Chondrocyte (in vitro differentiated cells): ENCODE data around the gene TAS1R3. TPM values are rescaled to one million over a fixed set of nuclear protein-coding genes. Genes with fewer than 3 reads are reported as not detected.

Source experiments
- DNase-seq: peaks from one replicate; pipeline ENCODE4 v3.0.0; 2021; ENCODE audit warnings: mixed read lengths, low spot score
- H3K27ac Mint-ChIP-seq: one replicate; pipeline ENCODE4 v1.8.0; 2021; ENCODE audit warnings: mild to moderate bottlenecking, moderate library complexity, mixed read lengths; ENCODE audit not compliant: unreplicated experiment
- H3K27me3 Mint-ChIP-seq: 2 replicates; pipeline ENCODE4 v1.8.0; 2021; ENCODE audit warnings: low read depth, mixed read lengths
- H3K36me3 Mint-ChIP-seq: 2 replicates; pipeline ENCODE4 v1.8.0; 2021; ENCODE audit warnings: low read depth, mixed read lengths
- H3K4me1 Mint-ChIP-seq: 2 replicates; pipeline ENCODE4 v1.8.0; 2021; ENCODE audit warnings: low read depth, mild to moderate bottlenecking, mixed read lengths
- H3K4me3 Mint-ChIP-seq: one replicate; pipeline ENCODE4 v1.8.0; 2021; ENCODE audit warnings: mild to moderate bottlenecking, moderate library complexity, mixed read lengths; ENCODE audit not compliant: unreplicated experiment
- H3K9me3 Mint-ChIP-seq: 2 replicates; pipeline ENCODE4 v1.8.0; 2021; ENCODE audit warnings: low read depth, mixed read lengths
- total RNA-seq: library from RNA; stranded (reverse); gene quantifications from 3 replicates; pipeline ENCODE4 v1.2.1, GENCODE V29; 2021
- TF ChIP-seq, protein P1 (sequence below): fragments of 200-600 bp; sonication (generic); IDR thresholded peaks from 2 replicates; pipeline ENCODE4 v1.5.0; 2021; ENCODE audit warnings: antibody characterized with exemption, mild to moderate bottlenecking, moderate library complexity

Gene TAS1R3
- total RNA-seq, 1 donor from 2014 or later, result 0.37 TPM

DNA sequence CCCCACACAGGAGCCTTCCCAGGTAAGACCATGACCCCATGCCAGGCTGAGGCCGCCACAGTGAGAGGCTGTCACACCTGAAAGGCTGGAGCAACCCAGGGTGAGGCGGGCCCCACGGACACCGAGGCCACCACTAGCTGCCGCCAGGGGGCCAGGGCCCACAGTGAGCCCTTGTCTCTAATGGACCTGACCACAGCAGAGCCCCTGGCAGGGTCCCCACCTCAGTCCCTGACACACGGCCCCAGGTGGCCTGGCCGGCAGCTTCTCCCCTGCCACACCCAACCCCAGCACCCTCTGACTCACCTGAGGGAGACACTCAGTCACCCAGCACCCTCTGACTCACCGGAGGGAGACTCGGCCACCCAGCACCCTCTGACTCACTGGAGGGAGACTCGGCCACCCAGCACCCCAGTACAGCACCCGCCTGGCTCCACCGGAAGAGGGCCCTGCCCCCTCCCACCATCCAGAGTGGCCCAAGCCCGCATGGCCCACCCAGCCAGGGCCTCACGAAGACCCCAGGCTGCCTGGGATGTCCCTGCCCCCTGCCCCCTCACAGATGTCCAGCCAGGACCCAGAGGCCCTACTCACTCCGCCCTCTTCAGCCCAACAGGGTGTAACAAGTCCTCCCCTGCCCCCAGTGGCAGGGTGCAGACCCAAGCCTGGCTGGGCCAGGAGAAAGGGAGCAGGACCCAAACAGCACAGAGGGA lies 13.7 kb downstream of the TAS1R3 start:
- Mint-ChIP-seq H3K9me3 (no peaks in the 10 kb centered on the region), H3K4me3 (no peak overlapping the region), H3K36me3 (peaks cover 3% of the 10 kb centered on the region), H3K27me3 (no peaks in the 10 kb centered on the region), H3K27ac (peak overlapping the region; percentile 45), H3K4me1 (peaks cover 24% of the 10 kb centered on the region)
- DNase-seq, result no peak
- TF ChIP-seq, protein P1, sequence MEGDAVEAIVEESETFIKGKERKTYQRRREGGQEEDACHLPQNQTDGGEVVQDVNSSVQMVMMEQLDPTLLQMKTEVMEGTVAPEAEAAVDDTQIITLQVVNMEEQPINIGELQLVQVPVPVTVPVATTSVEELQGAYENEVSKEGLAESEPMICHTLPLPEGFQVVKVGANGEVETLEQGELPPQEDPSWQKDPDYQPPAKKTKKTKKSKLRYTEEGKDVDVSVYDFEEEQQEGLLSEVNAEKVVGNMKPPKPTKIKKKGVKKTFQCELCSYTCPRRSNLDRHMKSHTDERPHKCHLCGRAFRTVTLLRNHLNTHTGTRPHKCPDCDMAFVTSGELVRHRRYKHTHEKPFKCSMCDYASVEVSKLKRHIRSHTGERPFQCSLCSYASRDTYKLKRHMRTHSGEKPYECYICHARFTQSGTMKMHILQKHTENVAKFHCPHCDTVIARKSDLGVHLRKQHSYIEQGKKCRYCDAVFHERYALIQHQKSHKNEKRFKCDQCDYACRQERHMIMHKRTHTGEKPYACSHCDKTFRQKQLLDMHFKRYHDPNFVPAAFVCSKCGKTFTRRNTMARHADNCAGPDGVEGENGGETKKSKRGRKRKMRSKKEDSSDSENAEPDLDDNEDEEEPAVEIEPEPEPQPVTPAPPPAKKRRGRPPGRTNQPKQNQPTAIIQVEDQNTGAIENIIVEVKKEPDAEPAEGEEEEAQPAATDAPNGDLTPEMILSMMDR, result peak; percentile 76

DNA sequence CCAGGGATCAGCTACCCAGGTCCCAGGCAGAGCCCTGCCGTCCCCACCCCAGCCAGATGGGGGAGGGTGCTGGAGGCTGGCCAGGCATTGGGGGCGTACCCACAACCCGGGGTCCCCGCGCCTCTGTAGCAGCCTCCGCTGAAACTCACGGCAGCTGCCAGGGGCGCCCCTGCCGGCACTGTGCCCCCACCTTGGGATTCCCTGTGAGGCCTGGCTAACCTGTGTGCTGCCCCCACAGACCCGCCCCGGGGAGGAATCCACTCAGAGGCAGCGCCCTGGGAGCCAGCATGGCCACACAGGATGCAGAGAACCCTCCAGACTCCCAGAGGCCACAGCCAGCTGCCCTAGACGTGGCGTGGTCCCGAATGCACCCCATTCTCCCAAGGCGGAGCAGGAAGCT lies 14.3 kb downstream of the TAS1R3 start:
- peaks cover 24% of the 10 kb centered on the region for H3K4me1 Mint-ChIP-seq
- peaks cover 3% of the 10 kb centered on the region for H3K36me3 Mint-ChIP-seq
- H3K27me3 Mint-ChIP-seq, result no peaks in the 10 kb centered on the region
- no peak overlapping the region for H3K27ac Mint-ChIP-seq
- H3K4me3 Mint-ChIP-seq, result no peak overlapping the region
- DNase-seq, result no peak
- H3K9me3 Mint-ChIP-seq, result no peaks in the 10 kb centered on the region
- TF ChIP-seq, protein P1, result no peak

DNA sequence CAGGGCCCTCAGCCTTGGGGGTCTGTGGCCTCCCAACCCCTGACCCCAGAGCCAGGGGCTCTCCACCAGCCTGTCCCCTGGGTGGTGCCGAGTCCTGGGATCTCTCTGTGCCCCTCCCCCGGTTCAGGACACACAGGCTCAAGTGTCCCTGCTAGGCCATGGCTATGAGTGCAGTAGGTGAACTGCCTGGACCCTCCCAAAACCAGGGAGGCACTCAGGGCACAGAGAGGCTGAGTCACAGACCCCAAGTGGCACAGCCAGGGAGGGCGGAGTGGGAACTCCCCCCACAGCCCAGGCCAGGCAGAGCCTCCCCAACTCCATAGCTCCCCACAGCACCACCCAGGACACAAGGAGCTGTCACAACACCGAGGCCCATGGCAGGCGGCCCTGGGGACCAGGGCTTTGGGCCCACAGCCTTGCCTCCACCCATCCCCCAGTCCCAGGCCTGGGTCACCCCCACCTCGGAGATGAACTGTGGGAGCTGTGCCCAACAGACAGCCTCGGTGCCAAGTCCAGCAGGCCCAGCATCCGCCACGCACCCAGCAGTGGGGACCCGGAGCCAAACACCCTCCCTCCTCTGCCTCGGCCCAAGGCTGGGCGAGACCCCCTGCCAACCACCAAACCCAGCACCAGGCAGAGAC lies 14.9 kb downstream of the TAS1R3 start:
- no peaks in the 10 kb centered on the region for H3K36me3 Mint-ChIP-seq
- TF ChIP-seq, protein P1, result no peak
- no peaks in the 10 kb centered on the region for H3K27me3 Mint-ChIP-seq
- no peak overlapping the region for H3K4me3 Mint-ChIP-seq
- H3K4me1 Mint-ChIP-seq, result peaks cover 24% of the 10 kb centered on the region
- no peaks in the 10 kb centered on the region for H3K9me3 Mint-ChIP-seq
- H3K27ac Mint-ChIP-seq, result no peak overlapping the region
- DNase-seq, result no peak

DNA sequence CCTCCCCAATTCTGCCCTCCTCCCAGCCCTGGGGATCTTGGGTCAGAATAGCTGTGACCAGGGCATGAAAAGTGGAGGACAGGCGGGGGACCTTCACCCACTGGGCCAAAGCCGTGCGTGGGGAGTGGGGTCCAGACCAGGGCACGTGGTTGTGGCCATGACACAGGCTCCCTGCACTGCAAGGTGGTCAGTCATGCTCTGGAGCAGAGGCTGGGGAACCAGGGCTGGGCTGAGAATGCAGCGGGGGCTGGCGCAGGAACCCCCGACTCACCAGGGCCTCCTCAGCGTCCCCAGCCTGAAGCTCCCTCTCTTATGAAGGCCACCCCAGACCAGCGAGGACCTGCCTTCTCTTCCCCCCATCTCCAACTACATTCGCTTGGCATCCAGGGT lies 15.4 kb downstream of the TAS1R3 start:
- no peaks in the 10 kb centered on the region for H3K9me3 Mint-ChIP-seq
- no peaks in the 10 kb centered on the region for H3K27me3 Mint-ChIP-seq
- H3K27ac Mint-ChIP-seq, result no peak overlapping the region
- no peak overlapping the region for H3K4me3 Mint-ChIP-seq
- H3K4me1 Mint-ChIP-seq, result peaks cover 24% of the 10 kb centered on the region
- no peaks in the 10 kb centered on the region for H3K36me3 Mint-ChIP-seq
- TF ChIP-seq, protein P1, result no peak
- DNase-seq, result no peak

DNA sequence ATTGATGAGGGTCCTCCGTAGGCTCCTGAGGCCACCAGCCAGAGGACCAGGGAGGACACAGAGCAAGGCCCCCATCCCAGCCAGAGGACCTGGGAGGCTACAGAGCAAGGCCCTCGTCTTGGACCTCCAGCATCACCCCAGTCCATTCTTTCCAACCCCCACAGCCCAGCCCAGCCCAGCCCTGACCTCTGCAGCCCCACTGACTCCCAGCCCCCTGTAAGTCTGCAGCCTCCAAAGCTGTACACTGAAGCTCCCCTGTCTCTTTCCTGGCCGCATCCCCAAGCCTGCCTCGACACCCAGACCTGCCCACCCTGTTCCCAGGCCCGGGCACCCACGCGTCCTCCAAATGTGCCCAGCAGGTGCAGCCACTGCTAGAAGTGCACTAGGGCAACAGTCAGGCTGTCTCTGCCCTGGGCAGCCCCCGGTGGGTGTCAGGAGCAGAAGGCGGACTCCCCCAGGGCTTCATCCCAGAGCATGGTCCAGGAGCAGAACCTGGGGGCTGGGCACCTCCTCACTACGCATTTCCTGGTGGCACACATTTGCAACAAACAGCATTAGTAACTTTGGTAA lies 16.0 kb downstream of the TAS1R3 start:
- no peaks in the 10 kb centered on the region for H3K27me3 Mint-ChIP-seq
- TF ChIP-seq, protein P1, result no peak
- DNase-seq, result no peak
- peaks cover 27% of the 10 kb centered on the region for H3K4me1 Mint-ChIP-seq
- peak overlapping the region; percentile 32 for H3K27ac Mint-ChIP-seq
- H3K9me3 Mint-ChIP-seq, result no peaks in the 10 kb centered on the region
- H3K36me3 Mint-ChIP-seq, result no peaks in the 10 kb centered on the region
- H3K4me3 Mint-ChIP-seq, result peak overlapping the region; percentile 72
